SK-N-SH (cell line): ENCODE measurements around the gene RAPH1. TPM values are rescaled to one million over a fixed set of nuclear protein-coding genes. Genes with fewer than 3 reads are reported as not detected.
A peak's percentile ranks its signal among the peaks of the same experiment; 100 is the strongest.

Experiments
- CTCF ChIA-PET: fragments of 300-600, 350-600 bp; formaldehyde crosslinking; extraction: SDS; loops from one replicate; lab custom pipeline; 2021; lab: Yijun Ruan, JAX
- POLR2A ChIA-PET: fragments of 350-600 bp; sonication (Branson Sonifier 250); formaldehyde crosslinking; extraction: SDS; loops from one replicate; lab custom pipeline; 2020; ENCODE audit warnings: antibody characterized with exemption, inconsistent platforms; lab: Yijun Ruan, JAX
- DNase-seq: peaks from one replicate; pipeline ENCODE4 v3.0.0; 2012
- H2AFZ ChIP-seq: fragments of 200-600 bp; sonication (generic); 2 replicates; pipeline ENCODE4 v1.8.1; 2016; ENCODE audit warnings: antibody characterized with exemption, mild to moderate bottlenecking, low read depth
- H3F3A ChIP-seq: fragments of 200-600 bp; sonication (generic); replicated peaks from 2 replicates; pipeline ENCODE3; 2016; ENCODE audit warnings: antibody characterized with exemption, mild to moderate bottlenecking; ENCODE audit not compliant: insufficient read depth
- H3K27ac ChIP-seq, 2 experiments: fragments of 200-500 bp in 1 of 2; fragments of 200-600 bp in 1 of 2; sonication (Bioruptor generic) in 1 of 2; sonication (generic), shearing (Covaris generic) in 1 of 2; 2 replicates each; pipeline versions ENCODE4 v1.5.1 to v1.6.1; 2014 to 2016; ENCODE audit warnings: low read depth in 2 of 2, inconsistent platforms in 1 of 2, low read length in 1 of 2, mild to moderate bottlenecking in 1 of 2, mixed read lengths in 1 of 2
- H3K27me3 ChIP-seq: fragments of 200-600 bp; sonication (generic), shearing (Covaris generic); 2 replicates; pipeline ENCODE4 v1.6.1; 2016; ENCODE audit warnings: mixed run types; ENCODE audit not compliant: insufficient read depth
- H3K36me3 ChIP-seq, 2 experiments: fragments of 200-500 bp in 1 of 2; fragments of 200-600 bp in 1 of 2; sonication (Bioruptor generic) in 1 of 2; sonication (generic) in 1 of 2; replicated peaks in 1 of 2; 2 replicates each; pipeline versions ENCODE3 to v1.5.1; 2014 to 2016; ENCODE audit warnings: low read length in 1 of 2, mild to moderate bottlenecking in 1 of 2; ENCODE audit not compliant: insufficient read depth in 2 of 2, control insufficient read depth in 1 of 2
- H3K4me1 ChIP-seq, 2 experiments: fragments of 200-500 bp in 1 of 2; fragments of 200-600 bp in 1 of 2; sonication (Bioruptor generic) in 1 of 2; sonication (generic), shearing (Covaris generic) in 1 of 2; 2 replicates each; pipeline versions ENCODE4 v1.5.1 to v1.6.1; 2014 to 2016; ENCODE audit warnings: low read depth in 1 of 2, low read length in 1 of 2, mixed run types in 1 of 2; ENCODE audit not compliant: insufficient read depth in 2 of 2, control insufficient read depth in 1 of 2
- H3K4me2 ChIP-seq: fragments of 200-600 bp; sonication (generic), shearing (Covaris generic); 2 replicates; pipeline ENCODE4 v1.6.1; 2017; ENCODE audit warnings: mixed run types
- H3K4me3 ChIP-seq, 2 experiments: fragments of 200-500 bp in 1 of 2; fragments of 200-600 bp in 1 of 2; sonication (Bioruptor generic) in 1 of 2; sonication (generic), shearing (Covaris generic) in 1 of 2; 2 replicates each; pipeline versions ENCODE4 v1.5.1 to v1.8.1; 2014 to 2016; ENCODE audit warnings: low read depth in 2 of 2, inconsistent platforms in 1 of 2, low read length in 1 of 2, mild to moderate bottlenecking in 1 of 2, mixed read lengths in 1 of 2, moderate library complexity in 1 of 2
- H3K79me2 ChIP-seq: fragments of 200-600 bp; sonication (generic); 2 replicates; pipeline ENCODE4 v1.8.1; 2017; ENCODE audit warnings: mild to moderate bottlenecking; ENCODE audit not compliant: insufficient read depth
- H3K9ac ChIP-seq: fragments of 200-600 bp; sonication (generic); 2 replicates; pipeline ENCODE4 v1.6.1; 2017; ENCODE audit warnings: mixed run types
- H3K9me2 ChIP-seq: fragments of 200-600 bp; sonication (generic); 2 replicates; pipeline ENCODE4 v1.6.1; 2017; ENCODE audit warnings: mixed run types
- H3K9me3 ChIP-seq: fragments of 200-600 bp; sonication (generic); 2 replicates; pipeline ENCODE4 v1.6.1; 2017; ENCODE audit warnings: mixed run types, mild to moderate bottlenecking, moderate library complexity
- H4K20me1 ChIP-seq: fragments of 200-600 bp; sonication (generic); 2 replicates; pipeline ENCODE4 v1.6.1; 2017; ENCODE audit warnings: mild to moderate bottlenecking, mixed run types; ENCODE audit not compliant: insufficient read depth
- CHD2 ChIP-seq: fragments of 150-350 bp; IDR thresholded peaks from 2 replicates; pipeline ENCODE4 v1.6.1; 2018; ENCODE audit warnings: low read length; ENCODE audit not compliant: partially characterized antibody
- ELF1 ChIP-seq: IDR thresholded peaks from 2 replicates; pipeline ENCODE4 v1.4.0; 2012
- GABPA ChIP-seq: IDR thresholded peaks from 2 replicates; pipeline ENCODE4 v1.4.0; 2012; ENCODE audit warnings: low read depth, mild to moderate bottlenecking
- GATA2 ChIP-seq: sonication (generic); formaldehyde crosslinking; IDR thresholded peaks from 2 replicates; pipeline ENCODE4 v1.5.0; 2020; ENCODE audit warnings: mild to moderate bottlenecking, missing genetic modification reagents
- JUND ChIP-seq: IDR thresholded peaks from 2 replicates; pipeline ENCODE4 v1.4.0; 2012
- MXI1 ChIP-seq: IDR thresholded peaks from 2 replicates; pipeline ENCODE4 v1.6.1; 2012; ENCODE audit warnings: mild to moderate bottlenecking, low read depth, low read length, improper control_type of control experiment
- NFIC ChIP-seq: IDR thresholded peaks from 2 replicates; pipeline ENCODE4 v1.4.0; 2012; ENCODE audit warnings: borderline replicate concordance
- RAD21 ChIP-seq: IDR thresholded peaks from 2 replicates; pipeline ENCODE4 v1.6.1; 2012; ENCODE audit warnings: mild to moderate bottlenecking, low read length
- RXRA ChIP-seq: IDR thresholded peaks from 2 replicates; pipeline ENCODE4 v1.4.0; 2012; ENCODE audit warnings: low read depth, mild to moderate bottlenecking, borderline replicate concordance
- SIN3A ChIP-seq: IDR thresholded peaks from 2 replicates; pipeline ENCODE4 v1.6.1; 2012; ENCODE audit warnings: low read depth, mild to moderate bottlenecking, low read length, moderate library complexity, borderline replicate concordance
- TCF12 ChIP-seq: IDR thresholded peaks from 2 replicates; pipeline ENCODE4 v1.4.0; 2012
- WGBS: methylation state at CpG from one replicate; pipeline ENCODE4 v1.1.6; 2017; ENCODE audit warnings: low lambda C conversion rate; 5-methylcytosine and 5-hydroxymethylcytosine counted together
- polyA plus RNA-seq, 3 experiments: library from polyadenylated mRNA; depleted of rRNA; stranded (reverse); fragments of >200 nt; gene quantifications; 2 replicates each; pipeline ENCODE4 v1.2.3, GENCODE V29; 2012
- TF ChIP-seq, protein P1 (sequence below): IDR thresholded peaks from 2 replicates; pipeline ENCODE4 v1.6.1; 2012; ENCODE audit warnings: mild to moderate bottlenecking, low read depth, low read length, moderate library complexity
- TF ChIP-seq, protein P2 (sequence below): fragments of 150-350 bp; IDR thresholded peaks from 2 replicates; pipeline ENCODE4 v1.6.1; 2017; ENCODE audit warnings: antibody characterized with exemption, low read length, low read depth, borderline replicate concordance
- TF ChIP-seq, protein P3 (sequence below): fragments of 150-350 bp; IDR thresholded peaks from 2 replicates; pipeline ENCODE4 v1.6.1; 2016; ENCODE audit warnings: mild to moderate bottlenecking, low read depth, low read length
- TF ChIP-seq, protein P4 (sequence below): IDR thresholded peaks from 2 replicates; pipeline ENCODE4 v1.4.0; 2012; ENCODE audit warnings: low read depth, borderline replicate concordance

RAPH1 gene
- polyA plus RNA-seq, 1 of the 3 experiments (the other 2 are of a cell fraction): 6.7 TPM

DNA sequence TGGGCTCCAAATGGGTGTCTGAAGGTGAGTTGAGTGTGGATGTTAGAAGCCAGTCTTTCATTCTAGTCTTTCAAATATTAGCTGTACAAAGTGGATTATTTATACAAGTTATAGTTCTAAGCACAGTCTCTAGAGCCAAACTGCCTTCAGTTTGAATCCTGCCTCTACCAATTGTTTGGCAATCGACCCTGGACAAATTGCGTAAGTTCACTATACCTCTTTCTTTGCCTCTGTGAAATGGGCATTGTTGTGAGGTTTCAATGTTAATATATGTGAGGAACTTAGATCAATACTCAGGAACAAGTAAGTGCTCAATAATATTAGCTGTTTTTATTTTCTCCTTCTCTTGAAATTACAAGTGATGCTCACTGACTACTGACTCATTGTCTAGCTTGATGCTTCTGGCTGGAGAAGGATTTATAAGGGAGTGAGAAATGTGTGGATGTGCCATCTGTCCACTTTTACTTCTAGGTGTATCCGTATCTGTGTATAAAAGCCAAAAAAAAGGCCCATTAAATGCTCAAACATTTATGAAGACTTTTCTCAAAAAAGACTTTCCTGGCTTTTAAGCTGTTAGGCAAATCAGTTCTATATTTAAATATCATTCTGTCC is 48.1 kb upstream of the RAPH1 start:
- H4K20me1 ChIP-seq: no peaks in the 10 kb centered on the region
- no peak overlapping the region for H3K4me2 ChIP-seq
- peak overlapping the region in 1 of 2 experiments; percentile 17; a peak in 1 of 4 replicates for H3K27ac ChIP-seq
- no peaks in the 10 kb centered on the region for H3K36me3 ChIP-seq
- H3K79me2 ChIP-seq: no peaks in the 10 kb centered on the region
- CTCF ChIA-PET: interaction anchor here (1.9 kb wide), 1 partner anchor 19 kb away, joined by 7 read pairs; no protein-coding TSS in a partner anchor
- H3K4me3 ChIP-seq: no peak overlapping the region
- no peaks in the 10 kb centered on the region for H3F3A ChIP-seq
- no peak for TF ChIP-seq MXI1
- no peak for TF ChIP-seq GATA2 (CRISPR knock-in tag)
- TF ChIP-seq JUND: no peak
- no peak for TF ChIP-seq SIN3A
- TF ChIP-seq, protein P1, sequence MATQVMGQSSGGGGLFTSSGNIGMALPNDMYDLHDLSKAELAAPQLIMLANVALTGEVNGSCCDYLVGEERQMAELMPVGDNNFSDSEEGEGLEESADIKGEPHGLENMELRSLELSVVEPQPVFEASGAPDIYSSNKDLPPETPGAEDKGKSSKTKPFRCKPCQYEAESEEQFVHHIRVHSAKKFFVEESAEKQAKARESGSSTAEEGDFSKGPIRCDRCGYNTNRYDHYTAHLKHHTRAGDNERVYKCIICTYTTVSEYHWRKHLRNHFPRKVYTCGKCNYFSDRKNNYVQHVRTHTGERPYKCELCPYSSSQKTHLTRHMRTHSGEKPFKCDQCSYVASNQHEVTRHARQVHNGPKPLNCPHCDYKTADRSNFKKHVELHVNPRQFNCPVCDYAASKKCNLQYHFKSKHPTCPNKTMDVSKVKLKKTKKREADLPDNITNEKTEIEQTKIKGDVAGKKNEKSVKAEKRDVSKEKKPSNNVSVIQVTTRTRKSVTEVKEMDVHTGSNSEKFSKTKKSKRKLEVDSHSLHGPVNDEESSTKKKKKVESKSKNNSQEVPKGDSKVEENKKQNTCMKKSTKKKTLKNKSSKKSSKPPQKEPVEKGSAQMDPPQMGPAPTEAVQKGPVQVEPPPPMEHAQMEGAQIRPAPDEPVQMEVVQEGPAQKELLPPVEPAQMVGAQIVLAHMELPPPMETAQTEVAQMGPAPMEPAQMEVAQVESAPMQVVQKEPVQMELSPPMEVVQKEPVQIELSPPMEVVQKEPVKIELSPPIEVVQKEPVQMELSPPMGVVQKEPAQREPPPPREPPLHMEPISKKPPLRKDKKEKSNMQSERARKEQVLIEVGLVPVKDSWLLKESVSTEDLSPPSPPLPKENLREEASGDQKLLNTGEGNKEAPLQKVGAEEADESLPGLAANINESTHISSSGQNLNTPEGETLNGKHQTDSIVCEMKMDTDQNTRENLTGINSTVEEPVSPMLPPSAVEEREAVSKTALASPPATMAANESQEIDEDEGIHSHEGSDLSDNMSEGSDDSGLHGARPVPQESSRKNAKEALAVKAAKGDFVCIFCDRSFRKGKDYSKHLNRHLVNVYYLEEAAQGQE: no peak
- no peak for TF ChIP-seq NFIC
- TF ChIP-seq, protein P2, sequence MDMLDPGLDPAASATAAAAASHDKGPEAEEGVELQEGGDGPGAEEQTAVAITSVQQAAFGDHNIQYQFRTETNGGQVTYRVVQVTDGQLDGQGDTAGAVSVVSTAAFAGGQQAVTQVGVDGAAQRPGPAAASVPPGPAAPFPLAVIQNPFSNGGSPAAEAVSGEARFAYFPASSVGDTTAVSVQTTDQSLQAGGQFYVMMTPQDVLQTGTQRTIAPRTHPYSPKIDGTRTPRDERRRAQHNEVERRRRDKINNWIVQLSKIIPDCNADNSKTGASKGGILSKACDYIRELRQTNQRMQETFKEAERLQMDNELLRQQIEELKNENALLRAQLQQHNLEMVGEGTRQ: no peak
- TF ChIP-seq ELF1: no peak
- TF ChIP-seq GABPA: no peak
- no peak for TF ChIP-seq TCF12
- TF ChIP-seq, protein P3, sequence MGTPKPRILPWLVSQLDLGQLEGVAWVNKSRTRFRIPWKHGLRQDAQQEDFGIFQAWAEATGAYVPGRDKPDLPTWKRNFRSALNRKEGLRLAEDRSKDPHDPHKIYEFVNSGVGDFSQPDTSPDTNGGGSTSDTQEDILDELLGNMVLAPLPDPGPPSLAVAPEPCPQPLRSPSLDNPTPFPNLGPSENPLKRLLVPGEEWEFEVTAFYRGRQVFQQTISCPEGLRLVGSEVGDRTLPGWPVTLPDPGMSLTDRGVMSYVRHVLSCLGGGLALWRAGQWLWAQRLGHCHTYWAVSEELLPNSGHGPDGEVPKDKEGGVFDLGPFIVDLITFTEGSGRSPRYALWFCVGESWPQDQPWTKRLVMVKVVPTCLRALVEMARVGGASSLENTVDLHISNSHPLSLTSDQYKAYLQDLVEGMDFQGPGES: no peak
- no peak for TF ChIP-seq RAD21
- no peak for TF ChIP-seq RXRA
- TF ChIP-seq CHD2: no peak
- TF ChIP-seq, protein P4, sequence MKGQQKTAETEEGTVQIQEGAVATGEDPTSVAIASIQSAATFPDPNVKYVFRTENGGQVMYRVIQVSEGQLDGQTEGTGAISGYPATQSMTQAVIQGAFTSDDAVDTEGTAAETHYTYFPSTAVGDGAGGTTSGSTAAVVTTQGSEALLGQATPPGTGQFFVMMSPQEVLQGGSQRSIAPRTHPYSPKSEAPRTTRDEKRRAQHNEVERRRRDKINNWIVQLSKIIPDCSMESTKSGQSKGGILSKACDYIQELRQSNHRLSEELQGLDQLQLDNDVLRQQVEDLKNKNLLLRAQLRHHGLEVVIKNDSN: no peak
- POLR2A ChIA-PET: no interaction called here
- no peaks in the 10 kb centered on the region for H3K27me3 ChIP-seq
- H3K9ac ChIP-seq: no peak overlapping the region
- H3K9me3 ChIP-seq: no peaks in the 10 kb centered on the region
- no peak overlapping the region for H2AFZ ChIP-seq
- H3K4me1 ChIP-seq: peaks cover 5 to 12% of the 10 kb centered on the region in 2 experiments; a peak in 3 of 4 replicates
- H3K9me2 ChIP-seq: no peaks in the 10 kb centered on the region
- WGBS: 92% methylated on average over 3 of the region's 3 CpGs
- DNase-seq: no peak
